Liver (tissue), 3 donors: ENCODE data around the gene IGHMBP2.

Source experiments
- EGR1 ChIP-seq, 2 donors: IDR thresholded peaks; 2 replicates each; pipeline ENCODE4 v1.6.1; 2016 to 2018; ENCODE audit warnings: antibody characterized with exemption in 2 of 2, low read depth in 2 of 2
- GABPA ChIP-seq, 2 donors: IDR thresholded peaks in 1 of 2; conservative IDR thresholded peaks in 1 of 2; 2 replicates each; pipeline ENCODE4 v1.6.1; 2016; ENCODE audit warnings: antibody characterized with exemption in 2 of 2, mild to moderate bottlenecking in 1 of 2, moderate library complexity in 1 of 2
- RAD21 ChIP-seq, 2 donors: IDR thresholded peaks; 2 replicates each; pipeline ENCODE4 v1.6.1; 2016; ENCODE audit warnings: antibody characterized with exemption in 2 of 2, mild to moderate bottlenecking in 2 of 2
- SP1 ChIP-seq: IDR thresholded peaks from 2 replicates; pipeline ENCODE4 v1.6.1; 2018; ENCODE audit warnings: antibody characterized with exemption, mild to moderate bottlenecking
- TAF1 ChIP-seq: conservative IDR thresholded peaks from 2 replicates; pipeline ENCODE4 v1.6.1; 2016; ENCODE audit warnings: antibody characterized with exemption, mild to moderate bottlenecking
- ZBTB33 ChIP-seq: IDR thresholded peaks from 2 replicates; pipeline ENCODE4 v1.6.1; 2016; ENCODE audit warnings: antibody characterized with exemption
- TF ChIP-seq, protein P1 (sequence below): fragments of 150-350 bp; IDR thresholded peaks from 2 replicates; pipeline ENCODE4 v1.5.1; 2017; ENCODE audit warnings: improper control_type of control experiment, low read depth, low read length; ENCODE audit not compliant: missing input control
- TF ChIP-seq, protein P2 (sequence below): IDR thresholded peaks from 2 replicates; pipeline ENCODE4 v1.6.1; 2016; ENCODE audit warnings: antibody characterized with exemption
- donor health status: healthy.
- donor health status: healthy.

GRCh38 chr11:68954836-68955606 lies 51.3 kb downstream of the IGHMBP2 start:
- no peak for TF ChIP-seq TAF1
- TF ChIP-seq, protein P1, sequence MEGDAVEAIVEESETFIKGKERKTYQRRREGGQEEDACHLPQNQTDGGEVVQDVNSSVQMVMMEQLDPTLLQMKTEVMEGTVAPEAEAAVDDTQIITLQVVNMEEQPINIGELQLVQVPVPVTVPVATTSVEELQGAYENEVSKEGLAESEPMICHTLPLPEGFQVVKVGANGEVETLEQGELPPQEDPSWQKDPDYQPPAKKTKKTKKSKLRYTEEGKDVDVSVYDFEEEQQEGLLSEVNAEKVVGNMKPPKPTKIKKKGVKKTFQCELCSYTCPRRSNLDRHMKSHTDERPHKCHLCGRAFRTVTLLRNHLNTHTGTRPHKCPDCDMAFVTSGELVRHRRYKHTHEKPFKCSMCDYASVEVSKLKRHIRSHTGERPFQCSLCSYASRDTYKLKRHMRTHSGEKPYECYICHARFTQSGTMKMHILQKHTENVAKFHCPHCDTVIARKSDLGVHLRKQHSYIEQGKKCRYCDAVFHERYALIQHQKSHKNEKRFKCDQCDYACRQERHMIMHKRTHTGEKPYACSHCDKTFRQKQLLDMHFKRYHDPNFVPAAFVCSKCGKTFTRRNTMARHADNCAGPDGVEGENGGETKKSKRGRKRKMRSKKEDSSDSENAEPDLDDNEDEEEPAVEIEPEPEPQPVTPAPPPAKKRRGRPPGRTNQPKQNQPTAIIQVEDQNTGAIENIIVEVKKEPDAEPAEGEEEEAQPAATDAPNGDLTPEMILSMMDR: no peak
- TF ChIP-seq, protein P2, sequence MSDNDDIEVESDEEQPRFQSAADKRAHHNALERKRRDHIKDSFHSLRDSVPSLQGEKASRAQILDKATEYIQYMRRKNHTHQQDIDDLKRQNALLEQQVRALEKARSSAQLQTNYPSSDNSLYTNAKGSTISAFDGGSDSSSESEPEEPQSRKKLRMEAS: no peak
- TF ChIP-seq SP1: no peak
- no peak for TF ChIP-seq GABPA (IDR thresholded peaks at IDR 0.05 in 1 of 2, conservative IDR thresholded peaks at IDR 0.05 in 1 of 2)
- TF ChIP-seq EGR1 (IDR thresholded peaks at IDR 0.05; ENCODE audit: low read depth in 2 of 2): no peak
- no peak for TF ChIP-seq ZBTB33
- TF ChIP-seq RAD21 (IDR thresholded peaks at IDR 0.05): no peak
